Gastrocnemius medialis (tissue), 4 donors: ENCODE results near the gene NDUFC2. TPM values are rescaled to one million over a fixed set of nuclear protein-coding genes. Genes with fewer than 3 reads are reported as not detected.
"Not testable (repeated sequence)": the region's sequence is repeated elsewhere in the genome, so short reads cannot be mapped to it uniquely, and the experiment has no call there.

Source experiments
- ATAC-seq, 2 donors: fragments of 150-250 bp; one replicate each; pipeline ENCODE4 v1.9.1; 2016
- DNase-seq, 2 donors: peaks; one replicate each; pipeline ENCODE4 v3.0.0-alpha.2; 2019
- H3K27ac ChIP-seq, 4 donors: fragments of 200-600 bp; sonication (generic); 1 replicate in 1 of 4; 2 replicates in 3 of 4; pipeline ENCODE4 v1.5.1; 2016 to 2018; ENCODE audit warnings: mild to moderate bottlenecking in 2 of 4, moderate library complexity in 1 of 4
- H3K27me3 ChIP-seq, 3 donors: fragments of 200-600 bp; sonication (generic) in 2 of 3; 1 replicate in 1 of 3; 2 replicates in 2 of 3; pipeline versions ENCODE4 v1.5.1 to v1.6.0; 2016 to 2019; ENCODE audit warnings: mild to moderate bottlenecking in 1 of 3, moderate library complexity in 1 of 3
- H3K36me3 ChIP-seq, 2 donors: fragments of 200-600 bp; sonication (generic) in 1 of 2; one replicate each; pipeline ENCODE4 v1.5.1; 2017 to 2018
- H3K4me1 ChIP-seq, 2 donors: fragments of 200-600 bp; sonication (generic) in 1 of 2; one replicate each; pipeline ENCODE4 v1.5.1; 2016 to 2017; ENCODE audit warnings: mild to moderate bottlenecking in 2 of 2
- H3K4me3 ChIP-seq, 4 donors: fragments of 200-600 bp; sonication (generic) in 3 of 4; 1 replicate in 1 of 4; 2 replicates in 3 of 4; pipeline ENCODE4 v1.5.1; 2016 to 2019; ENCODE audit warnings: mild to moderate bottlenecking in 2 of 4
- H3K9me3 ChIP-seq, 3 donors: fragments of 200-600 bp; sonication (generic) in 2 of 3; 1 replicate in 1 of 3; 2 replicates in 2 of 3; pipeline ENCODE4 v1.5.1; 2016 to 2019
- POLR2A ChIP-seq, 2 donors: fragments of 450-650 bp; IDR thresholded peaks; one replicate each; pipeline ENCODE4 v1.6.1; 2017; ENCODE audit warnings: antibody characterized with exemption in 2 of 2, mild to moderate bottlenecking in 2 of 2, moderate library complexity in 2 of 2
- in situ Hi-C, 4 donors: fragments of 200-750 bp; cut with MboI; loops; one replicate each; pipeline versions ENCODE4 v1.15.0 to v1.8.0; 2017; ENCODE audit warnings: low sequenced_read_pairs in 4 of 4
- intact Hi-C: fragments of 100-400 bp; cut with DNase I; formaldehyde crosslinking; loops from one replicate; pipeline ENCODE4 v1.15.1; 2023; ENCODE audit warnings: low total_unique reads
- total RNA-seq, 4 donors: library from RNA; depleted of rRNA; stranded (reverse); fragments of >200 nt; gene quantifications; one replicate each; pipeline versions ENCODE4 v1.1.0 to v1.2.3, GENCODE V29; 2016
- TF ChIP-seq, protein P1 (sequence below), 5 experiments: fragments of 450-650 bp in 3 of 5; fragments of 200-600 bp in 2 of 5; sonication (generic) in 2 of 5; IDR thresholded peaks in 4 of 5; conservative IDR thresholded peaks in 1 of 5; 1 replicate in 4 of 5; 2 replicates in 1 of 5; pipeline ENCODE4 v1.5.1; 2016 to 2019; ENCODE audit warnings: antibody characterized with exemption in 5 of 5, mild to moderate bottlenecking in 3 of 5, moderate library complexity in 3 of 5

Gene NDUFC2
- total RNA-seq, 4 donors from 2014 or later: 83.7 to 207 (median 156) TPM

DNA sequence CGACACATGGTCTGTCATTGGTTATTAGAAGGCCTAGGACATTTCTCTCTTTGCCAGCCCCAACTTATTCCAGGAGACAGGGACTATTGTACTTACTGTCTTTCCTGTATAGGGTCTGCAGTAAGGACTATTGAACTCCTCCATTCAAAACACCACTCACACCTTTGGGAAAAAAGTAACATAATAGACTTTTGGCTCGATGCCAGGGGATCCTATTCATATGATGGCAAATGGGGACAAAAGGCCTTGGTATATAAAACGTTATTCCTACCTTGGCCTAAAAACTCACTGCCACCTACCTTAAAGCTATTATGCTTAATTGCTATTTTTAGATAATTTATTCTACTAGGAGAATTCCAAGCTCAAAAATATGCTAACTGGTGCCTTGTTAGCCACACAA, 6.3 kb upstream of the NDUFC2 start:
- in situ Hi-C loops: no loop called here
- H3K27me3 ChIP-seq: no peaks in the 10 kb centered on the region
- H3K9me3 ChIP-seq: no peaks in the 10 kb centered on the region
- H3K4me1 ChIP-seq: no peaks in the 10 kb centered on the region
- no peaks in the 10 kb centered on the region for H3K36me3 ChIP-seq
- DNase-seq (no peak), ATAC-seq (no peak)
- H3K27ac ChIP-seq: no peak overlapping the region
- intact Hi-C loops: no loop called here
- no peak overlapping the region for H3K4me3 ChIP-seq
- TF ChIP-seq, protein P1, sequence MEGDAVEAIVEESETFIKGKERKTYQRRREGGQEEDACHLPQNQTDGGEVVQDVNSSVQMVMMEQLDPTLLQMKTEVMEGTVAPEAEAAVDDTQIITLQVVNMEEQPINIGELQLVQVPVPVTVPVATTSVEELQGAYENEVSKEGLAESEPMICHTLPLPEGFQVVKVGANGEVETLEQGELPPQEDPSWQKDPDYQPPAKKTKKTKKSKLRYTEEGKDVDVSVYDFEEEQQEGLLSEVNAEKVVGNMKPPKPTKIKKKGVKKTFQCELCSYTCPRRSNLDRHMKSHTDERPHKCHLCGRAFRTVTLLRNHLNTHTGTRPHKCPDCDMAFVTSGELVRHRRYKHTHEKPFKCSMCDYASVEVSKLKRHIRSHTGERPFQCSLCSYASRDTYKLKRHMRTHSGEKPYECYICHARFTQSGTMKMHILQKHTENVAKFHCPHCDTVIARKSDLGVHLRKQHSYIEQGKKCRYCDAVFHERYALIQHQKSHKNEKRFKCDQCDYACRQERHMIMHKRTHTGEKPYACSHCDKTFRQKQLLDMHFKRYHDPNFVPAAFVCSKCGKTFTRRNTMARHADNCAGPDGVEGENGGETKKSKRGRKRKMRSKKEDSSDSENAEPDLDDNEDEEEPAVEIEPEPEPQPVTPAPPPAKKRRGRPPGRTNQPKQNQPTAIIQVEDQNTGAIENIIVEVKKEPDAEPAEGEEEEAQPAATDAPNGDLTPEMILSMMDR (IDR thresholded peaks at IDR 0.05 in 4 of 5, conservative IDR thresholded peaks at IDR 0.05 in 1 of 5): no peak
- no peak for TF ChIP-seq POLR2A (IDR thresholded peaks at IDR 0.05)

DNA sequence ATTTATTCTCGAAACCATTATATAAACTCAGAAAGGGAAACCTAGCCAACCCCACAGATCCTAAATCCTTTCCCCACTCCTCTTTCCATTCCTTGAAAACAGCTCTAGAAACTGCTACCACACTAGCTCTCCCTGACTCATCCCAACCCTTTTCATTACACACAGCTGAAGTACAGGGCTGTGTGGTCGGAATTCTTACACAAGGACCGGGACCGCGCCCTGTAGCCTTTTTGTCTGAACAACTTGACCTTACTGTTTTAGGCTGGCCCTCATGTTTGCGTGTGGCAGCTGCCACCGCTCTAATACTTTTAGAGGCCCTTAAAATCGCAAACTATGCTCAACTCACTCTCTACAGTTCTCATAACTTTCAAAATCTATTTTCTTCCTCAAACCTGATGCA, 4.8 kb upstream of the NDUFC2 start:
- H3K9me3 ChIP-seq, in situ Hi-C loops, intact Hi-C loops, H3K27ac ChIP-seq, H3K4me3 ChIP-seq, H3K27me3 ChIP-seq, DNase-seq, H3K4me1 ChIP-seq, ATAC-seq, H3K36me3 ChIP-seq: not testable (repeated sequence)

DNA sequence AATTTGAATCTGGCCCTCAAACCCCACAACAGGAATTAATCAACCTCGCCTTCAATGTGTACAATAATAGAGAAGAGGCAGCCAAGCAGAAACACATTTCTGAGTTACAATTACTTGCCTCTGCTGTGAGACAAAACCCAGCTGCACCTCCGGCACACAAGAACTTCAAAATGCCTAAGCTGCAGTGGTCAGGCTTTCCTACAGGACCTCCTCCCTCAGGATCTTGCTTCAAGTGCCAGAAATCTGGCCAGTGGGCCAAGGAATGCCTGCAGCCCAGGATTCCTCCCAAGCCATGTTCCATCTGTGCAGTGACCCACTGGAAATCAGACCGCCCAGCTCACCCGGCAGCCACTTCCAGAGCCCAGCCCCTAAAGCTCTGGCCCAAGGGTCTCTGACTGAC, 3.4 kb upstream of the NDUFC2 start:
- DNase-seq: no peak
- ATAC-seq: no peak
- Histone ChIP-seq H3K27ac (no peak overlapping the region), H3K27me3 (no peaks in the 10 kb centered on the region), H3K9me3 (no peaks in the 10 kb centered on the region), H3K4me1 (peaks cover 5 to 17% of the 10 kb centered on the region in 2 donors), H3K4me3 (no peak overlapping the region), H3K36me3 (no peaks in the 10 kb centered on the region)
- TF ChIP-seq, protein P1 (IDR thresholded peaks at IDR 0.05 in 4 of 5, conservative IDR thresholded peaks at IDR 0.05 in 1 of 5): no peak
- no peak for TF ChIP-seq POLR2A (IDR thresholded peaks at IDR 0.05)
- intact Hi-C loops: no loop called here
- in situ Hi-C loops: no loop called here

DNA sequence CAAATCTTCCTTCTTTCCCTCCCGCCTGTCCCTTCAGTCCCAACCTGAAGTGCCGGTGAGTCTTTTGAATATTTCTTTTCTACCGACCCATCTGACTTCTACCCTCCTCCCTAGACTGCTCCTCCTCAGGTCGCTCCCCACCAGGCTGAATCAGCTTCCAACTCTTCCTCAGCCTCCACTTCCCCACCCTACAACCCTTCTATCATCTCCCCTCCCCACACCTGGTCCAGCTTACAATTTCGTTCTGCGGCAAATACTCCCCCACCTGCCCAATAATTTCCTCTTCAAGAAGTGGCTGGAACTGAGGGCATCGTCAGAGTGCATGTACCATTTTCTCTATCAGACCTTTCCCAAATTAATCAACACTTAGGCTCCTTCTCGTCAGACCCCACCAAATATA, 2.5 kb upstream of the NDUFC2 start:
- DNase-seq (no peak), ATAC-seq (no peak)
- TF ChIP-seq POLR2A (IDR thresholded peaks at IDR 0.05): no peak
- TF ChIP-seq, protein P1 (IDR thresholded peaks at IDR 0.05 in 4 of 5, conservative IDR thresholded peaks at IDR 0.05 in 1 of 5): no peak
- Histone ChIP-seq H3K27ac (no peak overlapping the region), H3K27me3 (no peaks in the 10 kb centered on the region), H3K4me3 (no peak overlapping the region), H3K4me1 (peaks cover 13 to 25% of the 10 kb centered on the region in 2 donors), H3K9me3 (no peaks in the 10 kb centered on the region), H3K36me3 (no peaks in the 10 kb centered on the region)
- intact Hi-C loops: no loop called here
- in situ Hi-C loops: no loop called here

DNA sequence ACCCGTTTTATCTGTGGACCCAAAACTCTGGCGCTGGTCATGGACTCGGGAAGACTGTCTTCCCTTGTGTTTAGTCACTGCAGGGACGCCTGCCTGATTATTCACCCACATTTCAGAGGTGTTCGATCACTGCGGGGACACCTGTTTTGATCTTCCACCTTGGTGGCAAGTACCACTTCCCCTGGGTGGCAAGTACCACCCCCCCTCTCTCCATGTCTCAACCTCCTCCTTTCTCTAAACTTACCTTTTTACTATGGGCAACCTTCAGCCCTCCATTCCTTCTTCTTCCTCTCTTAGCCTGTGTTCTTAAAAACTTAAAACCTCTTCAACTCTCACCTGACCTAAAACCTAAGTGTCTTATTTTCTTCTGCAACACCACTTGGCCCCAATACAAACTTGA, 1.9 kb upstream of the NDUFC2 start:
- H3K27me3 ChIP-seq: no peaks in the 10 kb centered on the region
- H3K27ac ChIP-seq: no peak overlapping the region
- in situ Hi-C loops (no loop called here), intact Hi-C loops (no loop called here)
- no peaks in the 10 kb centered on the region for H3K36me3 ChIP-seq
- DNase-seq (no peak), ATAC-seq (no peak)
- peaks cover 19 to 31% of the 10 kb centered on the region in 2 donors for H3K4me1 ChIP-seq
- H3K4me3 ChIP-seq: no peak overlapping the region
- TF ChIP-seq, protein P1 (IDR thresholded peaks at IDR 0.05 in 4 of 5, conservative IDR thresholded peaks at IDR 0.05 in 1 of 5): no peak
- TF ChIP-seq POLR2A (IDR thresholded peaks at IDR 0.05): no peak
- no peaks in the 10 kb centered on the region for H3K9me3 ChIP-seq
